ENCODE measurements around the gene TTYH2. TPM values are rescaled to one million over a fixed set of nuclear protein-coding genes. Genes with fewer than 3 reads are reported as not detected.
A peak's percentile ranks its signal among the peaks of the same experiment; 100 is the strongest.

Gene TTYH2
- polyA plus RNA-seq, 3 donors: 12.3 to 57.4 (median 18.7) TPM

DNA sequence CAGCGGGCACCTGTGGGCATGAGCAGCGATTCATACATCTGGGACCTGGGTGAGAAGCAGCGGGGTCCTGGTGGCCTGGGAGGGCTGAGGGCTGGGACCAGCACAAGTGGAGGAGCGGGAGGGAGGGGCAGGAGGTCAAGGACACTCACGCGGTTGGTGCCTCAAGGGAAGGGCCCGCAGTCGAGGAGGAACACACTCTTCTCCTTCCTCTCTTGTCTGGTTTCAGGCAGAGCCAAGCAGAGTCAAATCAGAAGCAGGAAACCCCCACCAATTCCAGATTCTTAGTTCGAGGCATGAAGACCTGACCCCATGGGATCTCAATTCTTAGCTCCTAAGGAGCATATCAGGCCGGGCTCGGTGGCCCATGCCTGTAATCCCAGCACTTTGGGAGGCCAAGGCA is 76.3 kb downstream of the TTYH2 start:
- Histone ChIP-seq H3K4me3 (replicated peaks in 1 of 3; ENCODE audit: low read depth in 2 of 3, low read length in 3 of 3) (no peak overlapping the region), H3K79me2 (ENCODE audit: insufficient read depth, low read length) (no peaks in the 10 kb centered on the region), H3K27me3 (ENCODE audit: control insufficient read depth in 2 of 2, insufficient read depth in 2 of 2, low read length in 2 of 2) (peaks cover 0 to 10% of the 10 kb centered on the region in 2 donors), H3K36me3 (replicated peaks in 1 of 2; ENCODE audit: control insufficient read depth in 1 of 2, insufficient read depth in 2 of 2, low read length in 2 of 2) (no peaks in the 10 kb centered on the region), H3K27ac (ENCODE audit: low read depth in 1 of 2, low read length in 2 of 2) (no peak overlapping the region), H2AFZ (ENCODE audit: insufficient read depth, low read depth, low read length, poor library complexity, severe bottlenecking) (peak overlapping the region; percentile 41), H3K4me2 (replicated peaks; ENCODE audit: extremely low read depth, low read length, poor library complexity, severe bottlenecking) (no peak overlapping the region), H3K9me3 (replicated peaks in 1 of 2; ENCODE audit: control insufficient read depth in 1 of 2, insufficient read depth in 1 of 2, low read length in 2 of 2) (no peaks in the 10 kb centered on the region), H4K20me1 (ENCODE audit: insufficient read depth, low read length) (no peaks in the 10 kb centered on the region), H3K4me1 (ENCODE audit: control insufficient read depth in 1 of 2, insufficient read depth in 2 of 2, low read length in 2 of 2) (no peaks in the 10 kb centered on the region), H3K9ac (ENCODE audit: insufficient read depth, low read length, poor library complexity, severe bottlenecking) (no peak overlapping the region)
- Mint-ChIP-seq H3K9me3 (peaks cover 0 to under 1% (median 0%) of the 10 kb centered on the region in 7 donors), H3K27me3 (ENCODE audit: low read depth in 3 of 3) (peaks cover 12 to 14% (median 14%) of the 10 kb centered on the region in 3 donors), H3K36me3 (no peaks in the 10 kb centered on the region), H3K27ac (peak overlapping the region in 2 of 7 donors; percentile 27 to 54), H3K4me3 (no peak overlapping the region), H3K4me1 (peaks cover 10% of the 10 kb centered on the region)
- TF ChIP-seq, protein P1, sequence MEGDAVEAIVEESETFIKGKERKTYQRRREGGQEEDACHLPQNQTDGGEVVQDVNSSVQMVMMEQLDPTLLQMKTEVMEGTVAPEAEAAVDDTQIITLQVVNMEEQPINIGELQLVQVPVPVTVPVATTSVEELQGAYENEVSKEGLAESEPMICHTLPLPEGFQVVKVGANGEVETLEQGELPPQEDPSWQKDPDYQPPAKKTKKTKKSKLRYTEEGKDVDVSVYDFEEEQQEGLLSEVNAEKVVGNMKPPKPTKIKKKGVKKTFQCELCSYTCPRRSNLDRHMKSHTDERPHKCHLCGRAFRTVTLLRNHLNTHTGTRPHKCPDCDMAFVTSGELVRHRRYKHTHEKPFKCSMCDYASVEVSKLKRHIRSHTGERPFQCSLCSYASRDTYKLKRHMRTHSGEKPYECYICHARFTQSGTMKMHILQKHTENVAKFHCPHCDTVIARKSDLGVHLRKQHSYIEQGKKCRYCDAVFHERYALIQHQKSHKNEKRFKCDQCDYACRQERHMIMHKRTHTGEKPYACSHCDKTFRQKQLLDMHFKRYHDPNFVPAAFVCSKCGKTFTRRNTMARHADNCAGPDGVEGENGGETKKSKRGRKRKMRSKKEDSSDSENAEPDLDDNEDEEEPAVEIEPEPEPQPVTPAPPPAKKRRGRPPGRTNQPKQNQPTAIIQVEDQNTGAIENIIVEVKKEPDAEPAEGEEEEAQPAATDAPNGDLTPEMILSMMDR (IDR thresholded peaks at IDR 0.05): no peak
- peak in 1 of 3 donors; percentile 26 for DNase-seq
- intact Hi-C loops (cut with micrococcal nuclease): no loop called here
- WGBS (ENCODE audit: insufficient coverage): 52% methylated on average over 7 of the region's 11 CpGs

DNA sequence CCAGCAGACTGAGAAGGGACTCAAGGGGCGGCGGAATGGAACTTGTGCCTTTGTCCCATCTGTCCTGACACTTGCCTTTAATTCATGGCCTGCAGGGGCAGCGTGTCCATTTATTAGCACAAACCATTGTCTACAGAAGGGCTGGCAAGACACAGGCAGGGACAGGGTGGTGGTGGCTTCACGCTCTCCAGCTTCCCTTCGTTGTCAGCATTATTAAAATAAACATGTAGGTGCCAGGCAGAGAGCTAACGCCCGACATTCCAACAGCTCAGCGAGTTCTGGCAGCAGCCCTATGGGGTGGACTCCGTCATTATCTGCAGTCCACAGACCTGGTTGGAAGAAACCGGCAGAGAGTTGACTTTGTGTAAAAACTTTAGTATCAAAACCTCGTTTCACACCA is 77.0 kb downstream of the TTYH2 start:
- no peaks in the 10 kb centered on the region for H3K36me3 ChIP-seq (replicated peaks in 1 of 2; ENCODE audit: control insufficient read depth in 1 of 2, insufficient read depth in 2 of 2, low read length in 2 of 2)
- intact Hi-C loops (cut with micrococcal nuclease): no loop called here
- H3K4me1 ChIP-seq (ENCODE audit: control insufficient read depth in 1 of 2, insufficient read depth in 2 of 2, low read length in 2 of 2): no peaks in the 10 kb centered on the region
- H3K9me3 ChIP-seq (replicated peaks in 1 of 2; ENCODE audit: control insufficient read depth in 1 of 2, insufficient read depth in 1 of 2, low read length in 2 of 2): no peaks in the 10 kb centered on the region
- H3K4me1 Mint-ChIP-seq: peaks cover 7% of the 10 kb centered on the region
- DNase-seq: no peak
- H3K9ac ChIP-seq (ENCODE audit: insufficient read depth, low read length, poor library complexity, severe bottlenecking): no peak overlapping the region
- no peak overlapping the region for H2AFZ ChIP-seq (ENCODE audit: insufficient read depth, low read depth, low read length, poor library complexity, severe bottlenecking)
- H3K79me2 ChIP-seq (ENCODE audit: insufficient read depth, low read length): no peaks in the 10 kb centered on the region
- peaks cover 6 to 10% (median 7%) of the 10 kb centered on the region in 3 donors for H3K27me3 Mint-ChIP-seq (ENCODE audit: low read depth in 3 of 3)
- no peaks in the 10 kb centered on the region for H4K20me1 ChIP-seq (ENCODE audit: insufficient read depth, low read length)
- H3K4me3 Mint-ChIP-seq: no peak overlapping the region
- WGBS (ENCODE audit: insufficient coverage): 90% methylated on average over 5 of the region's 11 CpGs
- H3K9me3 Mint-ChIP-seq: peaks cover 0 to 2% (median 0%) of the 10 kb centered on the region in 7 donors
- H3K27ac Mint-ChIP-seq: no peak overlapping the region
- no peak overlapping the region for H3K27ac ChIP-seq (ENCODE audit: low read depth in 1 of 2, low read length in 2 of 2)
- H3K4me3 ChIP-seq (replicated peaks in 1 of 3; ENCODE audit: low read depth in 2 of 3, low read length in 3 of 3): no peak overlapping the region
- no peaks in the 10 kb centered on the region for H3K36me3 Mint-ChIP-seq
- TF ChIP-seq, protein P1 (IDR thresholded peaks at IDR 0.05): no peak
- H3K4me2 ChIP-seq (replicated peaks; ENCODE audit: extremely low read depth, low read length, poor library complexity, severe bottlenecking): no peak overlapping the region
- H3K27me3 ChIP-seq (ENCODE audit: control insufficient read depth in 2 of 2, insufficient read depth in 2 of 2, low read length in 2 of 2): peaks cover 0 to 4% of the 10 kb centered on the region in 2 donors
